Neural progenitor cell (in vitro differentiated cells): ENCODE measurements around the gene MACROD2.

Source experiments
- EZH2 ChIP-seq: fragments of 200-600 bp; sonication (generic); IDR thresholded peaks from 2 replicates; pipeline ENCODE4 v1.6.1; 2017; ENCODE audit warnings: antibody characterized with exemption, mild to moderate bottlenecking, moderate library complexity
- TF ChIP-seq, protein P1 (sequence below): fragments of 200-600 bp; sonication (generic); IDR thresholded peaks from 2 replicates; pipeline ENCODE4 v1.5.1; 2017; ENCODE audit warnings: antibody characterized with exemption, mild to moderate bottlenecking

DNA sequence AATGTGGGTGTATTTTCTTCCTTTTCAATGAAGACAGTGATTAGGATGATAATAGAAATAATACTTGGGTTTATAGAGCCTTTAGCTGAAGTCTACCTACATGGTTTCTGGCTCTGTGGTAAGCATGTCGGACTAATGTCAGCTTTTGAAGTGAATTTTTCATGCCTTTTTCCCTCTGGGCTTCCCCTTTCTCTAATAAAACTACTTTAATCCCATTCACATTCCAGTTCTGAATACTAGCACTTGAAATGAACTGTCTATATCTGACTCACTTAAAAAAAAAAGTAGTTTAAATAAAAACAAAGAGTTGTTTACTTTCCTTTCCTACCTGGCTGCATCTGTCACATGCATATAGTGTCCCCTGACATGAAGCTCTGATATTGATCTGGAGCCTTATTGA lies 888.0 kb downstream of the MACROD2 start:
- TF ChIP-seq, protein P1, sequence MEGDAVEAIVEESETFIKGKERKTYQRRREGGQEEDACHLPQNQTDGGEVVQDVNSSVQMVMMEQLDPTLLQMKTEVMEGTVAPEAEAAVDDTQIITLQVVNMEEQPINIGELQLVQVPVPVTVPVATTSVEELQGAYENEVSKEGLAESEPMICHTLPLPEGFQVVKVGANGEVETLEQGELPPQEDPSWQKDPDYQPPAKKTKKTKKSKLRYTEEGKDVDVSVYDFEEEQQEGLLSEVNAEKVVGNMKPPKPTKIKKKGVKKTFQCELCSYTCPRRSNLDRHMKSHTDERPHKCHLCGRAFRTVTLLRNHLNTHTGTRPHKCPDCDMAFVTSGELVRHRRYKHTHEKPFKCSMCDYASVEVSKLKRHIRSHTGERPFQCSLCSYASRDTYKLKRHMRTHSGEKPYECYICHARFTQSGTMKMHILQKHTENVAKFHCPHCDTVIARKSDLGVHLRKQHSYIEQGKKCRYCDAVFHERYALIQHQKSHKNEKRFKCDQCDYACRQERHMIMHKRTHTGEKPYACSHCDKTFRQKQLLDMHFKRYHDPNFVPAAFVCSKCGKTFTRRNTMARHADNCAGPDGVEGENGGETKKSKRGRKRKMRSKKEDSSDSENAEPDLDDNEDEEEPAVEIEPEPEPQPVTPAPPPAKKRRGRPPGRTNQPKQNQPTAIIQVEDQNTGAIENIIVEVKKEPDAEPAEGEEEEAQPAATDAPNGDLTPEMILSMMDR, result no peak
- TF ChIP-seq EZH2, result no peak
